PFSK-1 (cell line): ENCODE measurements around the gene PTTG1IP.

Experiments used
- FOXP2 ChIP-seq: optimal IDR thresholded peaks from 2 replicates; pipeline ENCODE3; 2011; ENCODE audit warnings: borderline replicate concordance, control low read depth, inconsistent platforms; ENCODE audit not compliant: insufficient read depth; ENCODE audit errors: extremely low read length, extremely low read depth
- POLR2AphosphoS5 ChIP-seq: IDR thresholded peaks from 2 replicates; pipeline ENCODE4 v1.6.1; 2012; ENCODE audit warnings: low read depth, mild to moderate bottlenecking, control low read depth, low read length, moderate library complexity
- REST ChIP-seq, 2 experiments: IDR thresholded peaks; 2 replicates each; pipeline versions ENCODE4 v1.6.1 to v1.8.0; 2011 to 2012; ENCODE audit warnings: low read depth in 2 of 2, low read length in 2 of 2, control low read depth in 1 of 2, inconsistent platforms in 1 of 2, mild to moderate bottlenecking in 1 of 2, moderate library complexity in 1 of 2; ENCODE audit not compliant: insufficient read depth in 1 of 2
- SIN3A ChIP-seq: IDR thresholded peaks from 2 replicates; pipeline ENCODE4 v1.6.1; 2012; ENCODE audit warnings: mild to moderate bottlenecking, low read length, moderate library complexity, borderline replicate concordance; ENCODE audit not compliant: insufficient read depth
- TAF1 ChIP-seq: IDR thresholded peaks from 2 replicates; pipeline ENCODE4 v1.6.1; 2012; ENCODE audit warnings: low read length, control low read depth, borderline replicate concordance; ENCODE audit not compliant: insufficient read depth

PTTG1IP gene

DNA sequence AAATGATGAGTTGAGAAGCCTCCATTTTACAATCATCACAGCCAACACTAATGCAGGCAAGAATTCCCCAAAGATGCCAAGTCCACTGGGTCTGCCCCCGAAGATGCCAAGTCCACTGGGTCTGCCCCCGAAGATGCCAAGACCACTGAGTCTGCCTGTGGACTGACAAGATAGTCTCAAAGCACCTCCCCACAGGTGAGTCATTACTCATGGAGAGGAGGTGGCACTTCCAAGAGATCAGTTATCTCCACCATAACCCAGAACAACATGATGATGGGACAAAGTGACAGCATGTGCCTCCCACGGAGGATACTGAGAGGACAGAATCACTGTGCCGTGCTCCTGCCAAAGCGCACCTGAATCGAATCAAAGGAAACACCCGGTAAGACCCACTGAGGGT lies 4.8 kb downstream of the PTTG1IP start:
- TF ChIP-seq POLR2AphosphoS5: no peak

DNA sequence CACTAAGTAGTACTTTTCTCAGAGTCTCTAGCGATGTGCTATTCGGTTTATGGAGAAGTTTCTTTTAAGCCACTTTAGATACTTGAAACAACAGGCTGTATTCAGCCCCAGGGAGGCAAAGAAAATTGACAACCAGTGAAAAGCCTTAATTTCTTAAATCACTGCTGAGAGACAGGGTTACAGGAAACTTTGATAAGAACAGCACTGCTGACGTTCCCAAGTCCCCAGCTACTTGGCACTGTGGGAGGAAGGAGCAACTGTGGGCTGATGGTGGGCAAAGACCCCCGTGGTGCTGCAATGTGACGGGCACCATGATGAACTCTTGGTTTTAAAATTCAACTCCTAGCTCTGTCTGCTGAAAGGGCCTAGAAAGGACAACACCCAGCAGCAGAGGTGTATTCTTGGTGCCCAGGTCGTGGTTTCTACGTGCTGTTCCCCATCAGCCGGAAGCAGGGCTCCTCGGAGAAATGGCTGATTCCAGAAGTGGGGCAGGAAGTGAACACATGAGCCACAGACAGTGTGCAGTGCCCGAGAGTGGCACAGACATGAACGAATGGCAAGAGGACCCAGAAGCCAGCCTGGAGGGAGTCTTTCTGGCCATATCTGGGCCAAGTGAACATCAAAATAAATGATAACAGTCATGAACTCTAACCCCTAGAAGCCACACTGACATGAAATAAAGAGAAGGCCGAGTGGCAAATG lies 5.3 kb downstream of the PTTG1IP start:
- TF ChIP-seq REST (IDR thresholded peaks at IDR 0.05; ENCODE audit: insufficient read depth in 1 of 2, low read depth in 2 of 2, low read length in 2 of 2): no peak
- no peak for TF ChIP-seq POLR2AphosphoS5
- TF ChIP-seq SIN3A: no peak
- TF ChIP-seq TAF1: no peak
- no peak for TF ChIP-seq FOXP2

- no peak for TF ChIP-seq FOXP2
- no peak for TF ChIP-seq POLR2AphosphoS5
Observed at GRCh38 chr21:44867464-44867863, 6.0 kb downstream of the PTTG1IP start.

- no peak for TF ChIP-seq TAF1
- no peak for TF ChIP-seq POLR2AphosphoS5
- no peak for TF ChIP-seq REST (IDR thresholded peaks at IDR 0.05; ENCODE audit: insufficient read depth in 1 of 2, low read depth in 2 of 2, low read length in 2 of 2)
- TF ChIP-seq FOXP2: no peak
- no peak for TF ChIP-seq SIN3A
Observed at GRCh38 chr21:44866780-44867179, 6.7 kb downstream of the PTTG1IP start.

- no peak for TF ChIP-seq FOXP2
- TF ChIP-seq POLR2AphosphoS5: no peak
- no peak for TF ChIP-seq TAF1
- TF ChIP-seq SIN3A: no peak
- TF ChIP-seq REST (IDR thresholded peaks at IDR 0.05; ENCODE audit: insufficient read depth in 1 of 2, low read depth in 2 of 2, low read length in 2 of 2): no peak
Observed at GRCh38 chr21:44865561-44866280, 7.8 kb downstream of the PTTG1IP start.
